IMR-90 (cell line): Measurements from ENCODE around the gene HIGD2A. TPM values are rescaled to one million over a fixed set of nuclear protein-coding genes. Genes with fewer than 3 reads are reported as not detected.

Source experiments
- ATAC-seq: fragments of 200-7000 bp; cut with Tn5 transposase; 2 replicates; pipeline ENCODE4 v1.9.1; 2020; ENCODE audit warnings: low read depth, mild to moderate bottlenecking, moderate library complexity
- BruUV-seq: library from RNA; stranded (reverse); fragments of 400-500 nt; replicated peaks from 2 replicates; lab custom pipeline; 2021; lab: Mats Ljungman, UMichigan
- CTCF ChIA-PET: fragments of 300-600 bp; formaldehyde crosslinking; extraction: SDS; loops from one replicate; lab custom pipeline; 2021; ENCODE audit warnings: antibody characterized with exemption; lab: Yijun Ruan, JAX
- POLR2A ChIA-PET: fragments of 300-600 bp; sonication (Branson Sonifier 250); formaldehyde crosslinking; loops from one replicate; lab custom pipeline; 2022; ENCODE audit warnings: antibody characterized with exemption; ENCODE audit not compliant: unreplicated experiment; lab: Charles Lee
- DNase-seq: peaks from one replicate; pipeline ENCODE4 v3.0.0; 2013
- H2AFZ ChIP-seq: replicated peaks from 2 replicates; pipeline ENCODE3; 2013; ENCODE audit warnings: low read length, mild to moderate bottlenecking; ENCODE audit not compliant: poor library complexity
- H2AK5ac ChIP-seq: 2 replicates; pipeline ENCODE4 v1.6.1; 2013; ENCODE audit warnings: low read depth, low read length, inconsistent platforms
- H2AK9ac ChIP-seq: replicated peaks from 2 replicates; pipeline ENCODE3; 2013; ENCODE audit warnings: mild to moderate bottlenecking, low read depth, low read length, moderate library complexity; ENCODE audit not compliant: poor library complexity
- H2BK120ac ChIP-seq: 2 replicates; pipeline ENCODE4 v1.6.1; 2013; ENCODE audit warnings: low read depth, low read length, inconsistent platforms
- H2BK15ac ChIP-seq: 3 replicates; pipeline ENCODE4 v1.6.1; 2013; ENCODE audit warnings: low read depth, low read length, inconsistent platforms
- H2BK20ac ChIP-seq: 2 replicates; pipeline ENCODE4 v1.6.1; 2013; ENCODE audit warnings: low read depth, mild to moderate bottlenecking, inconsistent platforms, low read length, moderate library complexity
- H2BK5ac ChIP-seq: 2 replicates; pipeline ENCODE4 v1.6.1; 2013; ENCODE audit warnings: mild to moderate bottlenecking, low read depth, low read length, inconsistent platforms; ENCODE audit not compliant: poor library complexity, severe bottlenecking
- H3K14ac ChIP-seq: replicated peaks from 2 replicates; pipeline ENCODE4 v1.6.1; 2013; ENCODE audit warnings: low read depth, low read length, inconsistent platforms
- H3K18ac ChIP-seq: 2 replicates; pipeline ENCODE4 v1.6.1; 2013; ENCODE audit warnings: low read depth, low read length, control low read depth
- H3K23ac ChIP-seq: 2 replicates; pipeline ENCODE4 v1.6.1; 2013; ENCODE audit warnings: low read depth, low read length, inconsistent platforms
- H3K27ac ChIP-seq: 2 replicates; pipeline ENCODE4 v1.5.1; 2013; ENCODE audit warnings: mild to moderate bottlenecking, control low read depth, low read length; ENCODE audit not compliant: insufficient read depth
- H3K27me3 ChIP-seq: 2 replicates; pipeline ENCODE4 v1.6.1; 2013; ENCODE audit warnings: low read length; ENCODE audit not compliant: control insufficient read depth, insufficient read depth
- H3K36me3 ChIP-seq: 2 replicates; pipeline ENCODE4 v1.6.1; 2013; ENCODE audit warnings: low read length, mixed read lengths; ENCODE audit not compliant: control insufficient read depth, insufficient read depth
- H3K4ac ChIP-seq: 2 replicates; pipeline ENCODE4 v1.6.1; 2013; ENCODE audit warnings: low read depth, low read length, inconsistent platforms
- H3K4me1 ChIP-seq: 2 replicates; pipeline ENCODE4 v1.6.1; 2013; ENCODE audit warnings: low read length, mixed read lengths; ENCODE audit not compliant: control insufficient read depth, insufficient read depth
- H3K4me2 ChIP-seq: 2 replicates; pipeline ENCODE4 v1.6.1; 2013; ENCODE audit warnings: low read depth, mild to moderate bottlenecking, control low read depth, low read length, moderate library complexity
- H3K4me3 ChIP-seq: 2 replicates; pipeline ENCODE4 v1.5.1; 2013; ENCODE audit warnings: low read depth, mild to moderate bottlenecking, control low read depth, low read length, moderate library complexity; ENCODE audit not compliant: insufficient read depth
- H3K56ac ChIP-seq: 2 replicates; pipeline ENCODE4 v1.6.1; 2013; ENCODE audit warnings: low read length, inconsistent platforms; ENCODE audit not compliant: insufficient read depth; ENCODE audit errors: extremely low read depth
- H3K79me1 ChIP-seq, 2 experiments: 2 replicates each; pipeline ENCODE4 v1.6.1; 2013; ENCODE audit warnings: low read length in 2 of 2, inconsistent platforms in 1 of 2, low read depth in 1 of 2
- H3K9ac ChIP-seq: 2 replicates; pipeline ENCODE4 v1.6.1; 2013; ENCODE audit warnings: low read depth, low read length, control low read depth
- H3K9me1 ChIP-seq: 2 replicates; pipeline ENCODE4 v1.6.1; 2013; ENCODE audit warnings: low read length, inconsistent platforms; ENCODE audit not compliant: insufficient read depth
- H3K9me3 ChIP-seq: 2 replicates; pipeline ENCODE4 v1.6.1; 2013; ENCODE audit warnings: low read length; ENCODE audit not compliant: control insufficient read depth, insufficient read depth
- H4K20me1 ChIP-seq: 2 replicates; pipeline ENCODE4 v1.6.1; 2013; ENCODE audit warnings: low read length, inconsistent platforms; ENCODE audit not compliant: insufficient read depth
- H4K5ac ChIP-seq: 2 replicates; pipeline ENCODE4 v1.6.1; 2013; ENCODE audit warnings: mild to moderate bottlenecking, low read depth, low read length, control low read depth
- H4K8ac ChIP-seq, 2 experiments: 2 replicates each; pipeline ENCODE4 v1.6.1; 2013; ENCODE audit warnings: low read depth in 2 of 2, low read length in 2 of 2, control low read depth in 1 of 2, inconsistent platforms in 1 of 2
- H4K91ac ChIP-seq: 2 replicates; pipeline ENCODE4 v1.6.1; 2013; ENCODE audit warnings: low read depth, low read length, inconsistent platforms; ENCODE audit not compliant: insufficient read depth
- BHLHE40 ChIP-seq: fragments of 150-350 bp; IDR thresholded peaks from 2 replicates; pipeline ENCODE4 v1.6.1; 2016; ENCODE audit warnings: mild to moderate bottlenecking, low read depth, low read length
- CEBPB ChIP-seq: IDR thresholded peaks from 2 replicates; pipeline ENCODE4 v1.6.1; 2012; ENCODE audit warnings: low read depth, low read length, improper control_type of control experiment
- CHD1 ChIP-seq: IDR thresholded peaks from 2 replicates; pipeline ENCODE4 v1.6.1; 2012; ENCODE audit warnings: low read depth, low read length, improper control_type of control experiment
- FOS ChIP-seq: fragments of 150-350 bp; IDR thresholded peaks from 2 replicates; pipeline ENCODE4 v1.6.1; 2016; ENCODE audit warnings: low read depth, low read length
- MAFK ChIP-seq: IDR thresholded peaks from 2 replicates; pipeline ENCODE4 v1.6.1; 2012; ENCODE audit warnings: low read depth, low read length, improper control_type of control experiment
- MAZ ChIP-seq: IDR thresholded peaks from 2 replicates; pipeline ENCODE4 v1.6.1; 2012; ENCODE audit warnings: low read depth, mild to moderate bottlenecking, low read length, improper control_type of control experiment, moderate library complexity, borderline replicate concordance
- MXI1 ChIP-seq: IDR thresholded peaks from 2 replicates; pipeline ENCODE4 v1.6.1; 2012; ENCODE audit warnings: low read depth, mild to moderate bottlenecking, low read length, moderate library complexity, borderline replicate concordance
- NFE2L2 ChIP-seq: fragments of 150-350 bp; IDR thresholded peaks from 2 replicates; pipeline ENCODE4 v1.6.1; 2016; ENCODE audit warnings: low read depth, mild to moderate bottlenecking, low read length
- POLR2A ChIP-seq: IDR thresholded peaks from 2 replicates; pipeline ENCODE4 v1.6.1; 2012; ENCODE audit warnings: mild to moderate bottlenecking, low read depth, low read length
- RAD21 ChIP-seq: IDR thresholded peaks from 2 replicates; pipeline ENCODE4 v1.6.1; 2012; ENCODE audit warnings: low read length, improper control_type of control experiment
- RCOR1 ChIP-seq: IDR thresholded peaks from 2 replicates; pipeline ENCODE4 v1.6.1; 2012; ENCODE audit warnings: mild to moderate bottlenecking, low read length, improper control_type of control experiment; ENCODE audit not compliant: insufficient replicate concordance
- RFX5 ChIP-seq: IDR thresholded peaks from 2 replicates; pipeline ENCODE4 v1.8.0; 2012; ENCODE audit warnings: low read depth, mild to moderate bottlenecking, low read length, moderate library complexity
- SMC3 ChIP-seq: fragments of 150-350 bp; IDR thresholded peaks from 2 replicates; pipeline ENCODE4 v1.6.1; 2016; ENCODE audit warnings: low read depth, mild to moderate bottlenecking, antibody characterized with exemption, low read length, moderate library complexity
- WGBS, 2 experiments: methylation state at CpG; one replicate each; pipeline versions ENCODE4 v1.1.5 to v1.1.7; 2013; ENCODE audit warnings: missing lambda C conversion rate in 2 of 2; ENCODE audit not compliant: insufficient read length in 1 of 2; ENCODE audit errors: extremely low coverage in 2 of 2; 5-methylcytosine and 5-hydroxymethylcytosine counted together
- dilution Hi-C: fragments of 300-500 bp; cut with HindIII; formaldehyde crosslinking; loops from one replicate; pipeline ENCODE4 v1.14.3; 2018; ENCODE audit warnings: low sequenced_read_pairs; ENCODE audit not compliant: unreplicated experiment
- in situ Hi-C: fragments of 300-500 bp; cut with MboI; formaldehyde crosslinking; loops from 3 replicates; pipeline ENCODE4 v1.14.3; 2019; ENCODE audit warnings: low sequenced_read_pairs, inconsistent platforms, mixed read lengths
- intact Hi-C: fragments of 100-400 bp; cut with micrococcal nuclease; formaldehyde crosslinking; loops from 2 replicates; pipeline ENCODE4 v1.10.0; 2022
- polyA plus RNA-seq, 3 experiments: library from polyadenylated mRNA; depleted of rRNA; stranded (reverse); fragments of >200 nt; gene quantifications; 2 replicates each; pipeline ENCODE4 v1.2.3, GENCODE V29; 2012; ENCODE audit warnings: low replicate concordance in 1 of 3
- total RNA-seq: library from RNA; depleted of rRNA; stranded (reverse); fragments of >200 nt; gene quantifications from 2 replicates; pipeline ENCODE4 v1.2.3, GENCODE V29; 2012
- TF ChIP-seq, protein P1 (sequence below): fragments of 150-350 bp; IDR thresholded peaks from 2 replicates; pipeline ENCODE4 v1.6.1; 2016; ENCODE audit warnings: low read depth, mild to moderate bottlenecking, low read length, moderate library complexity, borderline replicate concordance
- TF ChIP-seq, protein P2 (sequence below): fragments of 150-350 bp; IDR thresholded peaks from 2 replicates; pipeline ENCODE4 v1.6.1; 2017; ENCODE audit warnings: mild to moderate bottlenecking, antibody characterized with exemption, low read length, low read depth
- TF ChIP-seq, protein P3 (sequence below): conservative IDR thresholded peaks from 2 replicates; pipeline ENCODE4 v1.5.1; 2012; ENCODE audit warnings: mild to moderate bottlenecking, low read depth, low read length, improper control_type of control experiment

The HIGD2A gene
- total and polyA plus RNA-seq, 2 of the 4 experiments (the other 2 are of a cell fraction), result 35.0 to 131 TPM

DNA sequence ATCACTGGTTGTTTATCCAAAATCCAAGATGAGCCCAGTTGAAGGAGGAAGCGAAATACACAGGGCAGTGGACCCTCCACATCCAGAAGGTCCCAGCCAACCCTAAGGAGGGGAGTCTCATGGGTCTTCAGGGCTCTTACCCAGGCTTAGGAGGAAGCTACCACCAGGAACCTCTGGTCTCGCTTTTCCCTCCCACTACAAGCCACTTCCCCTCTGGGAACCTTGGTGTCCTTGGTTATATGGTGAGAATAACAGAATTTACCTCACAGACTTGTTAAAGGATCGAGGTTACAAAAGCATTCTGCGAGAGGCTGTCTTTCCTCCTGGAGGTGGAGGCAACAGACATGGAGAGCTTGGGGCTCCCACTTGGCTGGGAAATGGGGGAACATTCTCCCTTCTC, 3.4 kb downstream of the HIGD2A start:
- no peak overlapping the region for H2BK20ac ChIP-seq
- H3K79me1 ChIP-seq, result peaks cover 6 to 47% of the 10 kb centered on the region in 2 experiments; a peak in 2 of 4 replicates
- ChIA-PET POLR2A (no interaction called here), CTCF (interaction anchor here (0.6 to 0.9 kb wide), 2 partner anchors 10 to 248 kb away, joined by 3 read pairs; no protein-coding TSS in a partner anchor)
- TF ChIP-seq CHD1, result no peak
- no peak for TF ChIP-seq FOS
- TF ChIP-seq BHLHE40, result no peak
- TF ChIP-seq POLR2A, result no peak
- TF ChIP-seq MAFK, result no peak
- no peak for TF ChIP-seq SMC3
- no peak for TF ChIP-seq RAD21
- TF ChIP-seq, protein P1, sequence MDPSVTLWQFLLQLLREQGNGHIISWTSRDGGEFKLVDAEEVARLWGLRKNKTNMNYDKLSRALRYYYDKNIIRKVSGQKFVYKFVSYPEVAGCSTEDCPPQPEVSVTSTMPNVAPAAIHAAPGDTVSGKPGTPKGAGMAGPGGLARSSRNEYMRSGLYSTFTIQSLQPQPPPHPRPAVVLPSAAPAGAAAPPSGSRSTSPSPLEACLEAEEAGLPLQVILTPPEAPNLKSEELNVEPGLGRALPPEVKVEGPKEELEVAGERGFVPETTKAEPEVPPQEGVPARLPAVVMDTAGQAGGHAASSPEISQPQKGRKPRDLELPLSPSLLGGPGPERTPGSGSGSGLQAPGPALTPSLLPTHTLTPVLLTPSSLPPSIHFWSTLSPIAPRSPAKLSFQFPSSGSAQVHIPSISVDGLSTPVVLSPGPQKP, result no peak
- TF ChIP-seq, protein P2, sequence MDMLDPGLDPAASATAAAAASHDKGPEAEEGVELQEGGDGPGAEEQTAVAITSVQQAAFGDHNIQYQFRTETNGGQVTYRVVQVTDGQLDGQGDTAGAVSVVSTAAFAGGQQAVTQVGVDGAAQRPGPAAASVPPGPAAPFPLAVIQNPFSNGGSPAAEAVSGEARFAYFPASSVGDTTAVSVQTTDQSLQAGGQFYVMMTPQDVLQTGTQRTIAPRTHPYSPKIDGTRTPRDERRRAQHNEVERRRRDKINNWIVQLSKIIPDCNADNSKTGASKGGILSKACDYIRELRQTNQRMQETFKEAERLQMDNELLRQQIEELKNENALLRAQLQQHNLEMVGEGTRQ, result no peak
- no peak for TF ChIP-seq NFE2L2
- TF ChIP-seq MXI1, result no peak
- TF ChIP-seq CEBPB, result no peak
- TF ChIP-seq MAZ, result no peak
- no peak for TF ChIP-seq RCOR1
- TF ChIP-seq, protein P3, sequence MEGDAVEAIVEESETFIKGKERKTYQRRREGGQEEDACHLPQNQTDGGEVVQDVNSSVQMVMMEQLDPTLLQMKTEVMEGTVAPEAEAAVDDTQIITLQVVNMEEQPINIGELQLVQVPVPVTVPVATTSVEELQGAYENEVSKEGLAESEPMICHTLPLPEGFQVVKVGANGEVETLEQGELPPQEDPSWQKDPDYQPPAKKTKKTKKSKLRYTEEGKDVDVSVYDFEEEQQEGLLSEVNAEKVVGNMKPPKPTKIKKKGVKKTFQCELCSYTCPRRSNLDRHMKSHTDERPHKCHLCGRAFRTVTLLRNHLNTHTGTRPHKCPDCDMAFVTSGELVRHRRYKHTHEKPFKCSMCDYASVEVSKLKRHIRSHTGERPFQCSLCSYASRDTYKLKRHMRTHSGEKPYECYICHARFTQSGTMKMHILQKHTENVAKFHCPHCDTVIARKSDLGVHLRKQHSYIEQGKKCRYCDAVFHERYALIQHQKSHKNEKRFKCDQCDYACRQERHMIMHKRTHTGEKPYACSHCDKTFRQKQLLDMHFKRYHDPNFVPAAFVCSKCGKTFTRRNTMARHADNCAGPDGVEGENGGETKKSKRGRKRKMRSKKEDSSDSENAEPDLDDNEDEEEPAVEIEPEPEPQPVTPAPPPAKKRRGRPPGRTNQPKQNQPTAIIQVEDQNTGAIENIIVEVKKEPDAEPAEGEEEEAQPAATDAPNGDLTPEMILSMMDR, result no peak
- TF ChIP-seq RFX5, result no peak
- no TSS peak for BruUV-seq
- no peak overlapping the region for H3K14ac ChIP-seq
- H4K91ac ChIP-seq, result no peak overlapping the region
- no peak overlapping the region for H4K5ac ChIP-seq
- WGBS, 2 experiments, result no CpG with 5 or more reads among the region's 4 CpGs
- no peaks in the 10 kb centered on the region for H3K27me3 ChIP-seq
- no peak overlapping the region for H2BK15ac ChIP-seq
- H3K4me1 ChIP-seq, result peaks cover 4% of the 10 kb centered on the region; the same call in 1 of the 2 replicates
- H3K4me3 ChIP-seq, result no peak overlapping the region
- in situ Hi-C loops, result no loop called here
- H2AK5ac ChIP-seq, result no peak overlapping the region
- no peak overlapping the region for H2BK5ac ChIP-seq
- intact Hi-C loops, result no loop called here
- no peak overlapping the region for H4K8ac ChIP-seq
- peaks cover 27% of the 10 kb centered on the region for H3K36me3 ChIP-seq
- H3K23ac ChIP-seq, result no peak overlapping the region
- dilution Hi-C loops, result no loop called here
- H4K20me1 ChIP-seq, result peaks cover 7% of the 10 kb centered on the region; the same call in 1 of the 2 replicates
- DNase-seq (no peak), ATAC-seq (no peak)
- no peak overlapping the region for H2AFZ ChIP-seq
- no peak overlapping the region for H2AK9ac ChIP-seq
- H3K27ac ChIP-seq, result no peak overlapping the region
- no peak overlapping the region for H2BK120ac ChIP-seq
- H3K4me2 ChIP-seq, result no peak overlapping the region
- H3K56ac ChIP-seq, result no peak overlapping the region
- no peaks in the 10 kb centered on the region for H3K9me3 ChIP-seq
- H3K18ac ChIP-seq, result no peak overlapping the region
- no peak overlapping the region for H3K9ac ChIP-seq
- no peaks in the 10 kb centered on the region; the same call in 1 of the 2 replicates for H3K9me1 ChIP-seq
- no peak overlapping the region for H3K4ac ChIP-seq
